ENCODE measurements around the gene LYSMD3.

The LYSMD3 gene

DNA sequence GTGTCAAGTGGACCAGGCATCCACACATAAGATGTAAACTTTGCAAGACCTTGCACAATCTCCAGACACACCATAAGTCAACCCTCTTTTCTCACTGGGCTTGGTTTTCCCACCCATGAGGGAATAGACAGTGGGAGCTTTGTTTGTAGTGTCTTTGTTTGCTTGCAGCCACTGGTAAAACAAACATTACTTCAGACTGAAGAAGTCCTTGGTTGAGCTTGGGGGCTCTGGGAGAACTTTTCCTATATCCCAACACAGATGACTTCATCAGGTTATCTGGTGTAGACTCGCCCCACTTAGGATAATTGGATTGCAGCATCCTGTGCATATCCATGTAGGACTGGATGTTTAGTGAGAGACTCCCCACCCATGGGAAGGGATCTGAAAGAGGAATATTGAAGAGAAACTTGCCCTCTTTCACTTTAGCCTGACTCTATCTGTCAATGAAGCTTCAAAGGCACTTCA, 17.7 kb upstream of the LYSMD3 start:
- no peak for DNase-seq (ENCODE audit: low spot score)

GRCh38 chr5:90546216-90546837, 16.9 kb upstream of the LYSMD3 start:
- no peak for DNase-seq (ENCODE audit: low spot score)

GRCh38 chr5:90545511-90545910, 16.1 kb upstream of the LYSMD3 start:
- no peak for DNase-seq (ENCODE audit: low spot score)

GRCh38 chr5:90542827-90543519, 13.6 kb upstream of the LYSMD3 start:
- DNase-seq (ENCODE audit: low spot score) = no peak

GRCh38 chr5:90534922-90535321, 5.5 kb upstream of the LYSMD3 start:
- DNase-seq (ENCODE audit: low spot score) = no peak

GRCh38 chr5:90533794-90534193, 4.4 kb upstream of the LYSMD3 start:
- DNase-seq (ENCODE audit: low spot score) = no peak

GRCh38 chr5:90530736-90531487, 1.5 kb upstream of the LYSMD3 start:
- DNase-seq (ENCODE audit: low spot score) = no peak

GRCh38 chr5:90529939-90530677, 724 bp upstream of the LYSMD3 start:
- peak; percentile 65 for DNase-seq (ENCODE audit: low spot score)

- peak; percentile 9 for DNase-seq (ENCODE audit: low spot score)
These were observed 687 bp downstream of the LYSMD3 start for GRCh38 chr5:90528601-90529193.

DNA sequence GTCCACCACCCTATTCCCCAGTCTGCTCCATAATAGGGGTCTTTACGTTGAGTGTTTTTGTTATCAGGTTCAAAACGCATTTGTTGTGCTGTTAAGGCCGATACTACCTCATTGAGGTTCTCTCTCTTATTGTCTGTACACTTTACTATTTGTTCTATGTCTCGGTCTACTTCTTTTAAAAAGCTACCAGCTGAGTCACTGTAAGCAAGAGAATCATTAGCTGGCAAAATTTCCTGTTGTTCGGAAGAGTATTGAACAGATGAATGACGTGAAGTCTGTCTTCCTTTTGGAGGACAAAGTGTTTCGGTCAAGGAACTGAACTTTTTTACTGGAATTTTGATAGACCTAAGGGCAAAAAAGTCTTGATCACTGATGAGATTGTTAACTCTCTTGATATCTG, 10.3 kb downstream of the LYSMD3 start:
- no peak for DNase-seq (ENCODE audit: low spot score)

DNA sequence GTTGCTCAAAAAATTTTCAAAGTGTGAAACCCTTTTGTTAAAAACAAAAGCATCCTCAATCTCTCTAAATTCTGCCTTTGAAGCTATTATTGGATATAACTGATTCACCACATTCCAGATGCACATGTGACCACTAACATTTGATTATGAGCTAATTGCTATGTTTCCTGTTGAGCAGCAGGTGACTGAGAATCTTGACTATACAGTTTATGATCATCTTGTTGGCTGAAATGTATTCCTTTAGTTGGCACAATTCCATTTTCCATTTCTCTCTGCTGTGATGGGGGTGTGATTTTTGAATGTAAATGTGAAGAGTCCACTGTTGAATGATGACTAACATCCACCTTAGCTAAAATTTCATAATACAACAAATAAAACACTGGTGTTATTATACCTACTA, 10.7 kb downstream of the LYSMD3 start:
- DNase-seq (ENCODE audit: low spot score) = no peak

DNA sequence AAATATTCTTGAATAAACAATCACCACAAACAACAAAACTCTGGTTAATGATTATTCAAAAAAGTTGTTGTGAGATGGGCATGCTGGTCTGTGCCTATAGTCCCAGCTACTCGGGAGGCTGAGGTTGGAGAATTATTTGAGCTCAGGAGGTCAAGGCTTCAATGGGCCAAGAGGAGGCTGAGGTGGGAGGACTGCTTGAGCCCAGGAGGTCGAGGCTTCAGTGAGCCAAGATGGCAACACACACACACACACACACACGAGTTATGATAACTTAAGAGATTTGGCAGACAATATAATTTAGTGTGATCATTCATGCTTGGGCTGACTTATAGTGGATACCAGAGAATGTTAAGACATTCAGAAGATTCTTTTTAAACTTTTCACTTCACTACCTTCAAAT, 14.9 kb downstream of the LYSMD3 start:
- DNase-seq (ENCODE audit: low spot score) = no peak

- no peak for DNase-seq (ENCODE audit: low spot score)
These were observed 18.9 kb downstream of the LYSMD3 start for GRCh38 chr5:90510438-90510837.

- DNase-seq (ENCODE audit: low spot score) = no peak
These were observed 23.2 kb downstream of the LYSMD3 start for GRCh38 chr5:90506221-90506620.

- DNase-seq (ENCODE audit: low spot score) = no peak
These were observed 24.6 kb downstream of the LYSMD3 start for GRCh38 chr5:90504743-90505142.

GRCh38 chr5:90503596-90503995, 25.8 kb downstream of the LYSMD3 start:
- no peak for DNase-seq (ENCODE audit: low spot score)

DNA sequence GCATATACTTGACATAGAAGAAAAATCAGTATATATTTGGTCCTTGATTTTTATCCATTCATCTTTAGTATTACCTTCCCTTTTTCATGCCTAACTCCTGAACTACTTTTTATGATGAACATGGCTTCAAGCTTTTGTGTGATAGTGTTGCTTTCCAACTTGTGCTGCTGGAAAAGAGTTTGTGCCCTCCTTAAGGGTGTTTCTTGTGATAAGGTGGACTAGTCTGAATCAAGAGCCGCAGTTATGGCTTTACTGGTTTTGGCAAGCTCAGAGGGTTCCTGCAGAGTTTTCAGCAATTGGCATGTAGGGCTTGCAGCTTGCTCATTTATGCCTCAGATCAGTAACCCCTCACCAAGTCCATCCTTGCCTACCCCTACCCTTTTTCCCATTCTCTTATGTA, 34.2 kb downstream of the LYSMD3 start:
- no peak for DNase-seq (ENCODE audit: low spot score)

- DNase-seq (ENCODE audit: low spot score) = no peak
These were observed 35.3 kb downstream of the LYSMD3 start for GRCh38 chr5:90494043-90494442.

GRCh38 chr5:90488791-90489190, 40.6 kb downstream of the LYSMD3 start:
- DNase-seq (ENCODE audit: low spot score) = no peak

GRCh38 chr5:90484540-90484939, 44.8 kb downstream of the LYSMD3 start:
- DNase-seq (ENCODE audit: low spot score) = no peak

DNA sequence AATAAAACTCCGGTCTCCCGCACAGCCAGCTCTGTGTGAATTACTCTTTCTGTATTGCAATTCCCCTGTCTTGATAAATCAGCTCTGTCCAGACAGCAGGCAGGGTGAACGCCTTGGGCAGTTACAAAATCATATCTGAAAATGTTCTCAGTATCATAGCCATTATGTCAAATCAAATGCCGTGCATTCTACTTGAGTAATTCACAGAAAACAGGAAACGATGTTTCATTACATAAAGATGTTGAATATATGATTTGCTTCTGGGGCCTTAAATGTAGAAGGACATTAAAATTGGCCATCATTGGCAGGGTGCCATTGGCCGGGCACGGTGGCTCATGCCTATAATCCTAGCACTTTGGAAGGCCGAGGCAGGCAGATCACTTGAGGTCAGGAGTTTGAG, 46.2 kb downstream of the LYSMD3 start:
- DNase-seq (ENCODE audit: low spot score) = no peak

DNA sequence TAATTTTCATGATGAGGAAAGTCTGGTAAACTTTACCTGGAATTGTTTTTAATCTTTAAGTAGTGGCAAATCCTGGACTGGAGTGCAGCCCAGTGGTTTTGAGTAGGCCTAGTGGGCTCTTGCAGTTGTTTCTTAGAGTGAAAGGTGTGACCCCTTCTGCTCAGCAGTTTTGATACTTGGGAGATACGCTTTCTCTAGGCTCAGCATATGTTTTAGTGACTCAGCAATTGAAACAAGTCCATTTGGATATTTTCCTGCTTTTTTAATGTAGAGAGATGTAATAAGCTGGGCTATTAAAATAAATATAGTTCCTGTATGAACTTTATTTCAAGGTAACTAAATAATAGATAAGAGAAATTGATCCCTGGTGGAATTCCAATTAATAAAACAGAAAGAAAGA, 48.7 kb downstream of the LYSMD3 start:
- no peak for DNase-seq (ENCODE audit: low spot score)
